DOHH2 (cell line): ENCODE measurements around the gene DESI1.

Source experiments
- H3F3A ChIP-seq: fragments of 200-600 bp; sonication (generic), shearing (Covaris generic); 2 replicates; pipeline ENCODE4 v1.6.0; 2016; ENCODE audit warnings: antibody characterized with exemption, mild to moderate bottlenecking; ENCODE audit not compliant: control insufficient read depth, insufficient read depth
- H3K27ac ChIP-seq: fragments of 200-600 bp; sonication (generic); 2 replicates; pipeline ENCODE4 v1.5.1; 2014; ENCODE audit warnings: low read depth, mild to moderate bottlenecking, low read length, moderate library complexity
- H3K27me3 ChIP-seq: fragments of 200-600 bp; sonication (generic); 2 replicates; pipeline ENCODE4 v1.6.1; 2014; ENCODE audit warnings: mild to moderate bottlenecking, low read length, mixed read lengths; ENCODE audit not compliant: control insufficient read depth
- H3K36me3 ChIP-seq: fragments of 200-600 bp; sonication (generic); 2 replicates; pipeline ENCODE4 v1.6.1; 2014; ENCODE audit warnings: mild to moderate bottlenecking, low read length, moderate library complexity, mixed read lengths; ENCODE audit not compliant: control insufficient read depth
- H3K4me1 ChIP-seq: fragments of 200-600 bp; sonication (generic); 2 replicates; pipeline ENCODE4 v1.6.1; 2014; ENCODE audit warnings: mild to moderate bottlenecking, low read length, mixed read lengths; ENCODE audit not compliant: control insufficient read depth
- H3K4me2 ChIP-seq: fragments of 200-600 bp; sonication (generic); 2 replicates; pipeline ENCODE4 v1.6.0; 2014; ENCODE audit warnings: mild to moderate bottlenecking, low read length, moderate library complexity
- H3K4me3 ChIP-seq: fragments of 200-600 bp; sonication (generic); 2 replicates; pipeline ENCODE4 v1.5.1; 2014; ENCODE audit warnings: mild to moderate bottlenecking, low read length, mixed read lengths
- H3K79me2 ChIP-seq: fragments of 200-600 bp; sonication (generic); 2 replicates; pipeline ENCODE4 v1.6.1; 2014; ENCODE audit warnings: mild to moderate bottlenecking, low read length, mixed read lengths; ENCODE audit not compliant: control insufficient read depth
- H3K9me2 ChIP-seq: fragments of 200-600 bp; sonication (generic); replicated peaks from 2 replicates; pipeline ENCODE4 v1.6.1; 2014; ENCODE audit warnings: mild to moderate bottlenecking, low read length, mixed read lengths; ENCODE audit not compliant: control insufficient read depth
- H3K9me3 ChIP-seq: fragments of 200-600 bp; sonication (generic); 2 replicates; pipeline ENCODE4 v1.6.1; 2014; ENCODE audit warnings: antibody characterized with exemption, low read length, mixed read lengths; ENCODE audit not compliant: control insufficient read depth, insufficient read depth
- H4K20me1 ChIP-seq: fragments of 200-600 bp; sonication (generic); 2 replicates; pipeline ENCODE4 v1.6.0; 2014; ENCODE audit warnings: low read depth, mild to moderate bottlenecking, antibody characterized with exemption, low read length, moderate library complexity; ENCODE audit not compliant: control insufficient read depth, insufficient read depth
- EZH2phosphoT487 ChIP-seq: fragments of 200-600 bp; sonication (generic); IDR thresholded peaks from 2 replicates; pipeline ENCODE4 v1.6.1; 2017; ENCODE audit warnings: borderline replicate concordance, mild to moderate bottlenecking, antibody characterized with exemption, low read length, moderate library complexity, mixed read lengths
- TF ChIP-seq, protein P1 (sequence below): fragments of 200-600 bp; sonication (generic); IDR thresholded peaks from one replicate; pipeline ENCODE4 v1.5.1; 2014; ENCODE audit warnings: antibody characterized with exemption, mild to moderate bottlenecking, low read depth, low read length; ENCODE audit not compliant: poor library complexity, severe bottlenecking

The DESI1 gene

DNA sequence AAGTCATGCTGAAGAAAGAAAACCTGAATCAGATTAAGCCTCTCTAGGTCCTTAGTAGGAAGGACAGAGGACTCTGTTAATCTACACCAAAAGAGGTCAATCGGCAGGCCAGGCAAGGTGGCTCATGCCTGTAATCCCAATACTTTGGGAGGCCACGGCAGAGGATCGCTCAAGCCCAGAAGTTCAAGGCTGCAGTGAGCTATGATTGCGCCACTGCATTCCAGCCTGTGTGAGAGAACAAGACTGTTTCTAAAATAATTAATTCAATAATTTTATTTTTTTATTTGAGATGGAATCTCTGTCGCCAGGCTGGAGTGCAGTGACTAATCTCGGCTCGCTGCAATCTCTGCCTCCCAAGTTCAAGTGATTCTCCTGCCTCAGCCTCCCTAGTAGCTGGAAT, 4.7 kb upstream of the DESI1 start:
- Histone ChIP-seq H3F3A (0 out of 2 replicates have a peak, but pooled peaks cover 3% of the 10 kb centered on the region), H3K9me2 (no peaks in the 10 kb centered on the region), H3K27me3 (no peaks in the 10 kb centered on the region), H3K27ac (no peak overlapping the region), H3K79me2 (peaks cover 85% of the 10 kb centered on the region), H4K20me1 (peaks cover 7% of the 10 kb centered on the region; the same call in 1 of the 2 replicates), H3K9me3 (no peaks in the 10 kb centered on the region), H3K4me2 (no peak overlapping the region), H3K36me3 (peaks cover 76% of the 10 kb centered on the region), H3K4me3 (no peak overlapping the region), H3K4me1 (peaks cover 7% of the 10 kb centered on the region)
- TF ChIP-seq EZH2phosphoT487, result no peak
- TF ChIP-seq, protein P1, sequence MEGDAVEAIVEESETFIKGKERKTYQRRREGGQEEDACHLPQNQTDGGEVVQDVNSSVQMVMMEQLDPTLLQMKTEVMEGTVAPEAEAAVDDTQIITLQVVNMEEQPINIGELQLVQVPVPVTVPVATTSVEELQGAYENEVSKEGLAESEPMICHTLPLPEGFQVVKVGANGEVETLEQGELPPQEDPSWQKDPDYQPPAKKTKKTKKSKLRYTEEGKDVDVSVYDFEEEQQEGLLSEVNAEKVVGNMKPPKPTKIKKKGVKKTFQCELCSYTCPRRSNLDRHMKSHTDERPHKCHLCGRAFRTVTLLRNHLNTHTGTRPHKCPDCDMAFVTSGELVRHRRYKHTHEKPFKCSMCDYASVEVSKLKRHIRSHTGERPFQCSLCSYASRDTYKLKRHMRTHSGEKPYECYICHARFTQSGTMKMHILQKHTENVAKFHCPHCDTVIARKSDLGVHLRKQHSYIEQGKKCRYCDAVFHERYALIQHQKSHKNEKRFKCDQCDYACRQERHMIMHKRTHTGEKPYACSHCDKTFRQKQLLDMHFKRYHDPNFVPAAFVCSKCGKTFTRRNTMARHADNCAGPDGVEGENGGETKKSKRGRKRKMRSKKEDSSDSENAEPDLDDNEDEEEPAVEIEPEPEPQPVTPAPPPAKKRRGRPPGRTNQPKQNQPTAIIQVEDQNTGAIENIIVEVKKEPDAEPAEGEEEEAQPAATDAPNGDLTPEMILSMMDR, result no peak

DNA sequence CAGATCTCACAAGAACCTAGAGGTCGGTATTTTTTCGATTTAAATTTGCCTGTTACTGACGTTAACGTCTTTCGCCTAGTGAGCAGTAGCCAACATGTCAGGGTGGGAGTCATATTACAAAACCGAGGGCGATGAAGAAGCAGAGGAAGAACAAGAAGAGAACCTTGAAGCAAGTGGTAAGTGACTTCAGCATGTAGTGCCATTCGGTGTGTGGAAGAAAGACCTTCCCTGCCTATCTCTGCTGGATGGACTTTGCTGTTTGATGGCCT, 1.0 kb upstream of the DESI1 start:
- Histone ChIP-seq H3K27me3 (no peaks in the 10 kb centered on the region), H3K36me3 (peaks cover 75% of the 10 kb centered on the region), H3K4me3 (peak overlapping the region; percentile 99), H3K4me1 (peaks cover 34% of the 10 kb centered on the region), H3K9me3 (no peaks in the 10 kb centered on the region), H3F3A (no peaks in the 10 kb centered on the region; the same call in 1 of the 2 replicates), H3K9me2 (no peaks in the 10 kb centered on the region), H3K27ac (peak overlapping the region; percentile 84), H3K79me2 (peaks cover 94% of the 10 kb centered on the region), H4K20me1 (peaks cover 7% of the 10 kb centered on the region; the same call in 1 of the 2 replicates), H3K4me2 (peak overlapping the region; percentile 90)
- TF ChIP-seq EZH2phosphoT487, result no peak
- TF ChIP-seq, protein P1, result no peak

DNA sequence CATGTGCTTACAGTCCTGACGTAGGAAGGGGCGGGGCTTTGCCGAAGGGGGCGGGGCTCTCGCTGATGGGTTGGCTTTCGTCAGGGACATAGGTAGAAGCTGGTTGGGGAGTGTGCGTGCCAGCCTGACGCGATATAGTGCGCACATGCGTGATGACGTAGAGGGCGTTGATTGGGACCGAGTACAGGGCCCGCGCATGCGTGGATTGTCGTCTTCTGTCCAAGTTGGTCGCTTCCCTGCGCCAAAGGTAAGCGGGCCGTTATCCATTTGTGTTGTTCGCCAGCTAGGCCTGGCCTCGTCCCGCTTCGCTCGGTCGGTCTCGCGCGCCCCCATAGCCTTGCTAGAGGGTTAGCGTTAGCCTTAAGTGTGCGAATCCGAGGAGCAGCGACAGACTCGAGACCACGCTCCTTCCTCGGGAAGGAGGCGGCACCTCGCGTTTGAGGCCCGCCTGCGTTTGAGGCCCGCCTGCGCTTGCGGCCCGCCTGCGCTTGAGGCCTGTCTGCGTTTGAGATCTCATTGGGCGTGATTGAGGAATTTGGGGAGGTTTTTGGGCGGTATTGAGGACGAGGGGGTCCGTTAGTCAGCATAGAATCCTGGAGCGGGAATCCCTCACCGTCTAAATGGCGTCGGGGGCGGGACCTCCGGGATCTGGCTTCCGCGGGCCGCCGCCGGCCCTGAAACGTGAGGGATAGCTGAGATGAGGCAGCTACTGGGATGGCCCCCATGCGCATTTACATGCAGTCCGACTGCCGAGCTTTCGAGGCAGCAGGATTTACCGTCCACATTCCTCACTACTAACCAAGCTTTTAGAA, 462 bp upstream of the DESI1 start, which contains the start of gene XRCC6:
Gene XRCC6, plus strand, starts transcription at position 197 of the 812 bp plus-strand sequence. CDS start 710 bp downstream, outside the sequence.
- Histone ChIP-seq H3K4me3 (peak within 1 kb of the TSS; percentile 99), H3K36me3 (peaks cover 76% of the 10 kb centered on the region), H3K4me1 (peaks cover 37% of the 10 kb centered on the region), H3K9me2 (no peaks in the 10 kb centered on the region), H3K9me3 (no peaks in the 10 kb centered on the region), H3F3A (no peaks in the 10 kb centered on the region; the same call in 1 of the 2 replicates), H3K4me2 (peak within 1 kb of the TSS; percentile 91), H3K27ac (peak within 1 kb of the TSS; percentile 84), H3K79me2 (peaks cover 94% of the 10 kb centered on the region), H3K27me3 (no peaks in the 10 kb centered on the region), H4K20me1 (peaks cover 7% of the 10 kb centered on the region; the same call in 1 of the 2 replicates)
- TF ChIP-seq, protein P1, result no peak
